Measurements from ENCODE around the gene RAD51C.

Gene RAD51C

GRCh38 chr17:58785097-58785496 is 92.7 kb downstream of the RAD51C start:
- no peak for TF ChIP-seq FOXP2 (optimal IDR thresholded peaks at IDR 0.05; ENCODE audit: borderline replicate concordance, extremely low read depth, extremely low read length, insufficient read depth)
- no peak for TF ChIP-seq SIN3A (IDR thresholded peaks at IDR 0.05; ENCODE audit: borderline replicate concordance, insufficient read depth, low read length)
- no peak for TF ChIP-seq REST (IDR thresholded peaks at IDR 0.05; ENCODE audit: insufficient read depth in 1 of 2, low read depth in 2 of 2, low read length in 2 of 2)
- no peak for TF ChIP-seq TAF1 (IDR thresholded peaks at IDR 0.05; ENCODE audit: borderline replicate concordance, insufficient read depth, low read length)
- no peak for TF ChIP-seq POLR2AphosphoS5 (IDR thresholded peaks at IDR 0.05; ENCODE audit: low read depth, low read length)
